HG03520 (cell line): ENCODE measurements around the gene AFDN.

ENCODE experiments used
- ATAC-seq: cut with Tn5 transposase; IDR thresholded peaks from one replicate; pipeline ENCODE4 v1.9.1; 2021; ENCODE audit warnings: mild to moderate bottlenecking, moderate library complexity; ENCODE audit not compliant: unreplicated experiment

AFDN gene

DNA sequence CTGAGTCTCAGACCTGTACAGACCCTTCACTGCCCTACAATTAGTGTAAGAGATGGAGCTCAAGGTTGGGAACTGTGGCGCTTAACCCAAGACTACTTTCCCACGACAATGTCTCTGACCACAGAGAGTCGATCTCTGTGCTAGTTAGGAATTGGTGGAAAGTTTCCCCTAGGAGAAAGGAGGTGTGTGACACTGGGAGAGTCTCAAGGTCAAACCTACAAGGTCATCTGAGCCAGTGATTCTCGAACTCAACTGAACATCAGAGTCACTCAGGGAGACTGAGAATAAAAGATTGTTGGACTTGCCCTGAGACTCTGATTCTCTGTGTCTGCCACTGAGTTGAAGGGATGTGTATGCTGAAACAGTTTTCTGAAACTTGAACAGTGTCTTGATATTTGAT is 9.7 kb upstream of the AFDN start:
- no peak for ATAC-seq

GRCh38 chr6:167817729-167818128 is 9.0 kb upstream of the AFDN start:
- no peak for ATAC-seq

DNA sequence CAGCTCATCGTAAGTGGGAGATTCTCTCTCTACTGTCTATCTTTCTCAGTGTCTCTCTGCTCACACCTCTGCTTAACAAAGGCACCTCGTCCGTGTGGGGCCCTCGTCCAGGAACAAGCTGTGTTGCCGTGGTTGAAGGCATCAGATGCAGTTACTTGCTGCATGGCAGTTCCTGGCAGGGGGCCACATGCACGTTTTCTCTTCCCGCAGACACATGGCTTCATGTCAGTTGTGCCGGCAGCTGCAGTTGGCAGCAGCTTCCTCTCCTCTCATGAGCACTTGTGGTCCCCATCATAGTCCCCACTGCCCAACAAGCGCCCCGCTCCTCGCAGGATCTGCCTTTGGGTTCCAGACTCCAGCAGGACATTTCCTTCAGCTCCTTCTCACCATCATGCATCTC is 7.1 kb upstream of the AFDN start:
- no peak for ATAC-seq

DNA sequence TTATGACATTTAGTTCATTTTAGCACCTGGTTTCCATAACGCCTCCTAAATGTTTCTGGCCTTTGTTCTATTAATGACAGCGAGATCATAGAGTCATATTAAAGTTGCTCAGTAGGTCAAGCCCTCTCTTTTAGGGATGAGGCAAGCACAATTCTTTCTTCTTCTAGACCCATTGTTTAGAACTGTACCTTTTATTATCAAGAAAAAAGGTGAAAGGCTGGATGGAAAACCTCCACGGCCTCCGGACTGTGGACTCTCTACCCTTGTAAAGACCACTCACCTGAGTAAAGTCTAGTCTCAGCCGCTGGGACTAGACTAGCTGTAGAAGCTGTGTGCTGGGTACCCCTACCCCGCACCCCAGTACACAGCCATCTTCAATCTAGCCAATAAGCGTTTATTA is 6.0 kb upstream of the AFDN start:
- no peak for ATAC-seq

- no peak for ATAC-seq
Measured at GRCh38 chr6:167824591-167825331, 1.9 kb upstream of the AFDN start.

DNA sequence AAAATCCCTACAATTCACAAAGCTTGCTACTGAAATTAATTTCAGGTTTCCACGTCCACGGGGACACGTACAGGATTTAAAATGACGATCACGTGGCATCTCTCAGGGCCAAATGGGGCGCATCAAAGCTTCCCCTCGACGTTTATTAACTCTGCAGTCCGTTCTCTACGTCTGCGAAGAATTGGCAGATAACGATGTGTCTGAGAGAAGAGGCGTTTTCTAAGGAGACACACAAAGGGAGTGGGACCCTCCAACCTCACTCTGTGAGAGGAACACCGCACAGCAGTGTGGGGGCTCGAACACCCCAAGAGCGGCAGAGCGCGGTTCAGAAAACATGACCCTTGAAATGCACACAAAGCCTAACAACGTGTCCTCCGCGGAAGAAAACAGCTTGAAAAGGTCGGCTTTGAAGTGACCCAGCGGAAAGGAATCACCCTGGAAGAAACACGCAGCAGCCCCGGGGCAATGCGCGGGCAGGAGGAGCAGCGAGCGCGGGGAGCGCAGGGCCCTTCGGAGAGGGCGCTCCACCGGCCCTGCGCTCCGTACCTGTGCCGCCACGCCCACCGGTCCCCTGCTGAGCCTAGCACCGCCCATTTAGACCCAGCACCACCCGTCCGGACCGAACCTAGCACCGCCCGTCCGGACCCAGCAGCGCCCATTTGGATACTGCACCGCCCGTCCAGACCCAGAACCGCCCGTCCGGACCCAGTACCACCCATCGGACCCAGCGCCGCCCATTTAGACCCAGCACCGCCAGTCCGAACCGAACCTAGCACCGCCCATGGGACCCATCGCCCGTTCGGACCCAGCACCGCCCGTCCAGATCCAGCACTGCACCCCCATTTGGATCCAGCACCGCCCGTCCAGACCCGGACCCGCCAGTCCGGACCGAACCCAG is 1.1 kb upstream of the AFDN start:
- no peak for ATAC-seq

- ATAC-seq, result peak; percentile 72
Measured at GRCh38 chr6:167826230-167826895, 348 bp upstream of the AFDN start.

DNA sequence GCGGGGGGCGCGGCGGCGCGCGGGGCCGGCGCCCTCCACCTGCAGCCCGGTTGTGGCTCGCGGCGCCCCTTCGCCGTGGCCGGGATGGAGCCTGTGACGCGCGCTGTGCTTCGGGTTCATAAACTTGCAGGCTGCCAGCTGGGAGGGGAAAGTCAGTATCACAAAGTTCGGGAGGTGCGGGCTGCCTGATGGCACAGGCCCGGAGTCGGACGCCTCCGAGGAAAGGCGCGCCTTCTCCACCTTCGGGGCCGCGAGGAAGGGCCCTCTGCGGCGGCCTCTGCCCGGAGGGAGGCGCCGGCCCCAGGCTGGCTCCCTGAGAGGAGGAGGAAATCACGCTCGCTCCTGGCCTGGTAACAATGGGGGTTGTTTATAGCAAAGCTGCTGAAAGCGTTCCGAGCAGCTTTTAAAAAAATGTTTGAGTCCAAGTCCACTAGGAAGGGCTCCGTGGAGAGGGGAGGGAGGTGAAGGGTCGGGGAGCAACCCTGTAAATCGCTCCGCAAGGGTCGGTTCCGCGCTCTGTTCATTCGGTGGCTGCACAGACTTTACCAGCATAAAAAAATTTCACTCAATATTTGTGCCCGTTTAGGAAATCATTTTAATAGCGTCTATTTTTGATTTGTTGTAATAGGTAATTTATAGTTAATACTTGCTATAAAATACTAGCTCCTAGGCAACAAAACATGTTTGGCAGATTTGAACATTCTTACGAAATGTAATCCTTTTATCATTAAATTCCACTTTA is 1.0 kb downstream of the AFDN start:
- ATAC-seq, result peak; percentile 29

DNA sequence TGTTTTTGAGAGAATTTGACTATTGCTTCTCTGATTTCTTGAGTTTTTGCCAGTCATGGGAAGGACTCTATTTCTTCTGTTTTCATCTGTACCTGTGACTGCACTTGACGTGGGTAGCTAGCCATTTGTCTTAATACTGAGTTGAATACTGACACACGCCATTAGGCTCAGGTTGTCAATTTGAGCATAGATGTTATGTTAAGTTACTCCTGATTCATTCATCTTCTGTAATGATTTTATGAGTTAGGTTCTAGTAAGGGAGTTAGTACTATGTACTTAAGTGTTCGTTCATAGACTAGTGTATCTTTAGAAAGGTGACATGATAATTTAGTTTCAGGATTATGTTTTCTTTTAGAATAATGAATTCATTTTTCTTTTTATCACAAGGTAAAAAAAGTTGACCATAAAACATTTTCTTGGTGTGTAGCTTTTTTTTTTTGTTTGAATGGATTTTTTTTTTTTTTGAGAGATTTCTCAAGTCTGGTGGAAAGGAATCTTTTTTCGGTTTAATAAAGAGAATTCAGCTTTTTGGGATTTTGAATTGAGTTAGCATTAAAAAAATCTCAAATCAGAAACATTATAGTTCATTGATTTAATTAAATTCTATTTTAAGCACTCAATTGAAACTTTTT is 1.7 kb downstream of the AFDN start:
- no peak for ATAC-seq

- ATAC-seq, result no peak
Measured at GRCh38 chr6:167829513-167829912, 2.8 kb downstream of the AFDN start.

DNA sequence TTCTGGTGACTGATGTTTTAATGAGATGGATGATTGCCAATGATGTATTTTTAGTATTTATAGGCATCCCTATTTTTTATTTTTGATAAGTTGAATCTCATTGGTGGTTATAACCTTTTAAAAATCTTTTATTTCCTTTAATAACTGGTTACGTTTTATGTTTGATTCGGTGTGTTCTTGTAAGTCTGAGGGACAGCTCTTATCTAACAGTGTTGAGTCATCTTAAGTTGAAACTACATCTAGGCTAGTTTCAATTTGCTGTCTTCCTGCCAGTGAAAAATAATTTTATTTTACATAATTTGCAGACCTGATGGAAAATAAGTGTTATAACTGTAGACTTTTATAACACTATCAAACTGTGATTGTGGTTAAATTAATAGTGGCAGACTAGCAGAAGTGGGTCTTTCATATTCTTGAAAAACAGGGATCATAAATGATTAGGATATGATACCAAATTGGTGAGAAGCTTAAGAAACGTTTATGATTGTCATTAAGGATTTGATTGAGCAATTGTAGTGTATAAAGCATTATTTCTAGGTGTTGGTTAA is 4.6 kb downstream of the AFDN start:
- ATAC-seq, result no peak

- ATAC-seq, result no peak
Measured at GRCh38 chr6:167832497-167833395, 6.0 kb downstream of the AFDN start.

GRCh38 chr6:167833396-167833763 is 6.7 kb downstream of the AFDN start:
- no peak for ATAC-seq

DNA sequence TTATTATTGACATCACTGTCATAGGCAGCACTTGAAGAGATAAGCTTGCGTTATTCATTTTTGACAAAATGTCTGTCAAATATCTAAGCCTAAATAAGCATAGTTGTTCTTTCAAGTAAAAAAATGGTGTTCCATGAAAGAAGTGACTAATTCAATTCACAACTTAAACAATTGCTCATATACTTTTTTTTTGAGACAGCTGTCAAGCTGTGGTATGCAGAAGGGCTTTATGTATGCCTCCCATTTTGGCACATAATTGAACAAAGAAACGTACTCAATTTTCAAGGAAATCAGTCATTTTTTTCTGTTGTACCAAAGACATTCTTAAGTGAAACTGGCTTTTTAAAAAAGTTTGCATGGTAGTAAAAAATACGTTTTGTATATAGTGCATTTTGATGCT is 8.5 kb downstream of the AFDN start:
- ATAC-seq, result no peak

DNA sequence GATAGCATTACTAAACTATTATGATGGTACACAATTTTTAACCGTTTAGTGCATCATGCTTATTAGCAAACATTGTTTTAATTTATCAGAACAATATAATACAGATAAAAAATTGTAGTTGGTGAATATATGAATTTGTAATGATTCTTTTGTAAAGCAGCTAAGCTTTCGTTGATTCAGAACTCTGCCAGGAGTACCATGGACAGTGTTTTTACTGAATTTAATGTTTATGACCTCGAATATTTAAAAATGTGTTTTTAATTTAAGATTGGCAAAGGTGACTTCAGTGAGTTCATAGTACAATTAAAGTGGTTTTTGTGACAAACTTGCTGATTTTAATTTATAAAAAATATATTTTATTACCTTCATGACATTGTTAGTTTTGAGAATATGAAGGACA is 10.0 kb downstream of the AFDN start:
- ATAC-seq, result no peak

- ATAC-seq, result no peak
Measured at GRCh38 chr6:167838207-167838748, 11.6 kb downstream of the AFDN start.

- ATAC-seq, result no peak
Measured at GRCh38 chr6:167839343-167839742, 12.6 kb downstream of the AFDN start.

DNA sequence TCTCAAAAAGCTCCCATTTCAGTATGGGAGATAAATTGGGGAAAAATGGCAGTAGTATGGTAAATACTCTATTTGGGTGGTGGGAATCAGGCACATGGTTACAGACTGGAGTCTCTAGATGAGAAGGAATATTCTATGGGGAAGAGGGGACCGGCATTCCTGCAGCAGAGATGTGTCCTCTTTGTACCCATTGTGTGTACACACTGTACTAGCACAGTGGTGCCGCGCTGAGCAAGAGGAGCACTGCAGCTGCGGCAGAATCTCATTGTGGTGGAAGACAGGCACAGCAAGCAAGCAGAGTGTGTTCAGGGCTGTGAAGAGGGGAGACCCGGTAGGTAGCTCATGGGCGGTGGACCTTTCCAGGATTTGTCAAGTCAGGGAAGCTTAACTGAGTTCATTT is 13.0 kb downstream of the AFDN start:
- no peak for ATAC-seq

DNA sequence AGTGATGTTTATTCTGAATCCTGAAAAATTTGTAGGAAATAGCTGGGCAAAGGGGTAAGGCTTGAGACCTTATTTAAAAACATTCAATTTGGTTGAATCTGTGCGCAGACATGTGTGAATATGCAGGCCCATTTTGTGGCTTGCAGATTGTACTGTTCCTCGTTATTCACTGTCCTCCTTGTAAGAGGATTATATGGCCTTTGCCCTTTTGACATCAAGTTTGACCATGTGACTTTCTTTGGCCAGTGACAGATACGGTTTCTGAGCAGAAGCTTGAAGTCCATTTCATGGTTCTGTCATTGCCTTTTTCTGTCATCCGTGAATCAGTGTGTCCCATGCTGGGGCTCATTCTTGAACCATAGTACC is 13.4 kb downstream of the AFDN start:
- ATAC-seq, result no peak
